Left lung (tissue), 10 donors: ENCODE results near the gene AGBL1. TPM values are rescaled to one million over a fixed set of nuclear protein-coding genes. Genes with fewer than 3 reads are reported as not detected.

Source experiments
- ATAC-seq: fragments of 200-7000 bp; cut with Tn5 transposase; one replicate; pipeline ENCODE4 v1.9.1; 2020; ENCODE audit warnings: moderate library complexity
- DNase-seq, 4 donors: peaks; one replicate each; pipeline ENCODE4 v3.0.0-alpha.2; 2013 to 2020
- H3K27ac ChIP-seq, 2 donors: fragments of 200-600 bp; sonication (generic) in 1 of 2; one replicate each; pipeline versions ENCODE4 v1.5.0 to v1.8.0; 2020 to 2021
- H3K27me3 ChIP-seq, 2 donors: fragments of 200-600 bp; sonication (generic) in 1 of 2; one replicate each; pipeline versions ENCODE4 v1.5.0 to v1.8.0; 2020 to 2021
- H3K36me3 ChIP-seq, 2 donors: fragments of 200-600 bp; sonication (generic) in 1 of 2; one replicate each; pipeline versions ENCODE4 v1.5.0 to v1.8.0; 2020 to 2021
- H3K4me1 ChIP-seq, 2 donors: fragments of 200-600 bp; one replicate each; pipeline ENCODE4 v1.8.0; 2021
- H3K4me3 ChIP-seq, 2 donors: fragments of 200-600 bp; sonication (generic) in 1 of 2; one replicate each; pipeline versions ENCODE4 v1.5.0 to v1.8.0; 2020 to 2021; ENCODE audit warnings: mild to moderate bottlenecking in 1 of 2
- H3K9me3 ChIP-seq, 2 donors: fragments of 200-600 bp; sonication (generic) in 1 of 2; one replicate each; pipeline versions ENCODE4 v1.5.0 to v1.8.0; 2020 to 2021
- CTCF ChIP-seq, 2 donors: fragments of 200-600 bp; sonication (generic) in 1 of 2; IDR thresholded peaks; one replicate each; pipeline versions ENCODE4 v1.5.0 to v1.8.0; 2021; ENCODE audit warnings: antibody characterized with exemption in 2 of 2
- intact Hi-C, 2 donors: fragments of 100-400 bp; cut with DNase I; formaldehyde crosslinking; loops; one replicate each; pipeline versions ENCODE4 v1.11.2 to v1.14.2; 2022
- polyA plus RNA-seq, 6 donors: library from polyadenylated mRNA; unstranded; fragments of 120-200 nt; gene quantifications; one replicate each; pipeline ENCODE4 v1.2.1, GENCODE V29; 2013; ENCODE audit not compliant: insufficient read length in 6 of 6
- total RNA-seq, 2 donors: library from RNA; stranded (reverse); fragmentation: NEBNext Ultra II Directional; extraction: Animal tissue kit (Norgen Biotek cat#: 25700); gene quantifications; one replicate each; pipeline ENCODE4 v1.2.1, GENCODE V29; 2021
- donor health status: DM: no; HTN: yes; CAD: no.
- donor health status: DM: no; HTN: no; CAD: no.

AGBL1 gene
- total and polyA plus RNA-seq, 8 donors, result 0.01 to 3.3 (median 0.11) TPM; not detected in 1

GRCh38 chr15:86603466-86603865 lies 523.8 kb downstream of the AGBL1 start:
- Histone ChIP-seq H3K9me3 (no peaks in the 10 kb centered on the region), H3K27me3 (no peaks in the 10 kb centered on the region), H3K36me3 (no peaks in the 10 kb centered on the region), H3K4me3 (no peak overlapping the region), H3K27ac (no peak overlapping the region), H3K4me1 (no peaks in the 10 kb centered on the region)
- no peak for ATAC-seq
- TF ChIP-seq CTCF (IDR thresholded peaks at IDR 0.05), result no peak
- intact Hi-C loops, result no loop called here
- DNase-seq, result no peak

- intact Hi-C loops, result no loop called here
- no peaks in the 10 kb centered on the region for H3K4me1 ChIP-seq
- H3K9me3 ChIP-seq, result no peaks in the 10 kb centered on the region
- no peak overlapping the region for H3K4me3 ChIP-seq
- ATAC-seq (no peak), DNase-seq (peak in 1 of 4 donors; percentile 28)
- H3K27ac ChIP-seq, result no peak overlapping the region
- no peaks in the 10 kb centered on the region for H3K27me3 ChIP-seq
- no peak for TF ChIP-seq CTCF (IDR thresholded peaks at IDR 0.05)
- H3K36me3 ChIP-seq, result no peaks in the 10 kb centered on the region
Measured at GRCh38 chr15:86608461-86609205, 529.0 kb downstream of the AGBL1 start.

- no peak for ATAC-seq
- Histone ChIP-seq H3K4me1 (no peaks in the 10 kb centered on the region), H3K36me3 (no peaks in the 10 kb centered on the region), H3K9me3 (no peaks in the 10 kb centered on the region), H3K27ac (no peak overlapping the region), H3K4me3 (no peak overlapping the region), H3K27me3 (no peaks in the 10 kb centered on the region)
- TF ChIP-seq CTCF (IDR thresholded peaks at IDR 0.05), result no peak
- intact Hi-C loops, result no loop called here
- DNase-seq, result no peak
Measured at GRCh38 chr15:86609275-86609674, 529.6 kb downstream of the AGBL1 start.

- TF ChIP-seq CTCF (IDR thresholded peaks at IDR 0.05), result no peak
- no peak for DNase-seq
- no peaks in the 10 kb centered on the region for H3K27me3 ChIP-seq
- H3K27ac ChIP-seq, result no peak overlapping the region
- H3K4me1 ChIP-seq, result no peaks in the 10 kb centered on the region
- no peaks in the 10 kb centered on the region for H3K9me3 ChIP-seq
- H3K36me3 ChIP-seq, result no peaks in the 10 kb centered on the region
- intact Hi-C loops, result no loop called here
- ATAC-seq, result no peak
- no peak overlapping the region for H3K4me3 ChIP-seq
Measured at GRCh38 chr15:86610038-86610437, 530.4 kb downstream of the AGBL1 start.

GRCh38 chr15:86611417-86612040 lies 531.9 kb downstream of the AGBL1 start:
- H3K9me3 ChIP-seq, result no peaks in the 10 kb centered on the region
- no peaks in the 10 kb centered on the region for H3K4me1 ChIP-seq
- intact Hi-C loops, result no loop called here
- H3K4me3 ChIP-seq, result no peak overlapping the region
- H3K27ac ChIP-seq, result no peak overlapping the region
- TF ChIP-seq CTCF (IDR thresholded peaks at IDR 0.05), result no peak
- ATAC-seq, result peak; percentile 60
- no peaks in the 10 kb centered on the region for H3K36me3 ChIP-seq
- no peak for DNase-seq
- no peaks in the 10 kb centered on the region for H3K27me3 ChIP-seq
